Forelimb muscle (tissue), 1 donor: ENCODE measurements around the gene GALNT1. TPM values are rescaled to one million over a fixed set of nuclear protein-coding genes. Genes with fewer than 3 reads are reported as not detected.

Experiments
- DNase-seq: peaks from one replicate; pipeline ENCODE4 v3.0.0-alpha.2; 2013; ENCODE audit warnings: low read depth
- polyA plus RNA-seq: library from polyadenylated mRNA; unstranded; fragments of 120-200 nt; gene quantifications from one replicate; pipeline ENCODE4 v1.2.1, GENCODE V29; 2013; ENCODE audit not compliant: insufficient read length

Gene GALNT1
- polyA plus RNA-seq, 1 donor: 86.0 TPM

DNA sequence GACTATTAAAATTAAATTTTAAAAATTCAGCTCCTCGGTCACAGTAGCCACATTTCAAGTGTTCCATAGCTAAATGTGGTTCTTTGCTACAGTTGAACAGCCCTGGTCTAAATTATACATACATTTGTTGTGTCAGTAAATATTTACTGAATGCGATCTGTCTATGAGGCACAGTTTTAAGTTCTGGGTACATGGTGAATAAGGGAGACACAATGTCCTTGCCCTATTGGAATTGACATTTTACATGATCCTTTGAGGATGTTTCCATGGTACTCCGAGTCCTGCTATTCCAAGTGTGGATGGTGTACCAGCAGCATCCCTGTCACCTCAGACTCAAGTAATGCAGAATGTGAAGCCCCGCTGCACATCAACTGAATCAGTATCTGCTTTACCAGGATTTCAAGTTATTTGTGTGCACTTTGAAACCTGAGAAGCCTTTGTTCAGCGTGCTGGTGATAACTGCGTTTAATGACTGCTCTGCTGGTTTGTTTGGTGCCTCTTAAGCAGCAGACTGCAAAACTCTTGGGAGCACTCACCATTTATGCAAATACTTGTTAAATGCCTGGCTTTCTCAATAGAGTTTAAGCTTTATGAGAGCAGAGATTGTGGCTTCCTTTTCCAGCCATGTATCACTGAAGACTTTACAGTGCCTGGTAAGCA lies 1.5 kb downstream of the GALNT1 start:
- DNase-seq: no peak

DNA sequence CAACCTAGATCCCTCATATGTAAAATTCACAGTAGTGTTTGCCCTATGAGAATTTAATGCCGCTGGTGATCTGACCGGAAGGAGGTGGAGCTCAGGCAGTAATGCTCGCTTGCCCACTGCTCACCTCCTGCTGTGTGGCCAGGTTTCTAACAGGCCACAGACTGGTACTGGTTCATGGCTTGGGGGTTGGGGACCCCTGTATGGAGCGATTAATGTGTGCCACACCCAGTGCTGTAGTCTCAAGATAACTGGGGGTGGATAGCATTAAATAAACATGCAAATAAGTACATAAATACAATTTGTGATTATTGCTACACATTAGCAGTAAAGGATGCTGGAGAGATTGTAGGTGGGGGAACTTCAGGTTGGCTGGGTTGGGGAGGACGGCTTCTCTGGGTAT lies 3.2 kb downstream of the GALNT1 start:
- no peak for DNase-seq

DNA sequence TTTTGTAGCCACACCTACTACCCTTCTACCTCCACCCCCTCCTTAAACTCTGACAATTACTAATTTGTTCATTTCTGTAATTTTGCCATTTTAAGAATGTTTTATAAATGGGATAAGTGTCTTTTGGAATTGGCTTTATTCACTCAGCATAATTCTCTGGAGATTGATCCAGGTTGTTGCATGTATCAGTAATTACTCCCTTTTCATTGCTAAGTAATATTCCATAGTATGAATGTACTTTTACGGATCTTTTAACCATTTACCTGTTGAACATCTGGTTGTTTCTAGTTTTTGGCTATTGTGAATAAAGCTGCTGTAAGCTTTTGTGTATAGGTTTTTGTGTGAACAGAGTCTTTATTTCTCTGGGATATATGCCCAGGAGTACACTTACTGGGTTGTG lies 4.1 kb downstream of the GALNT1 start:
- no peak for DNase-seq

DNA sequence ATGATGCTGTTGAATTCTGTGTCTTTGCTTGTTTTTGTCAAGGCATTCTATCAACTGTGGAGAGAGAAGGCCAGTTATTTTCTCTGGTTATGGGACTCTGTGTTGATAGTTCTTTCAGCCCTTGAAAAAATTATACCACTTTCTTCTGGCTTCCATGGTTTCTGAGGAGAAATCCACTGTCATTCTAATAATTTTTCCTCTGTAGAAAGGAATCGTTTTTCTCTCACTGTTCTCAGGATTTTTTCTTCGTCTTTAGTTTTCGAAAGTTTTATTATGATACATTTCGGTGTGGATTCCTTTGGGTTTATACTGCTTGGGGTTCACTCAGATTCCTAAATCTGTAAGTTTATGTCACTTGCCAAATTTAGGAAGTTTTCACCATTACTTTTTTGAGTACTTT lies 6.6 kb downstream of the GALNT1 start:
- DNase-seq: no peak

DNA sequence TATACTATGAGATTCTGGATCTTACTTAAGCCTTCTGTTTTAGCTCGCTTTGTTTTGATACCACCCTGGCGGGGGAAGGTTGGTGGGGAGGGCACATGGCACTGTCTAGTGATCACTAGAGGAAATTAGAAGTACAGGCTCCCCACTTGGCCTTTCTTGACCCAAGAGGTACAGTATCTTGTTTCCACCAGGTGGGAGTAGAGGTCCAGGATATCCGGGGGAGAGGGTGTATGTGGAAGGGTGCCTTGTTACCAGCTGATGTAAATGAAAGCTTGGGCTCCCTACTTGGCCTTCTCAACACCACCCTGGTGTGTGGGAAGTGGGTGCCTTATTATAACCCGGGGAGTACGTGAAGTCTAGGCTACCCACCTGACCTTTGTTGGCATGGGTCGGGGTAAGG lies 7.5 kb downstream of the GALNT1 start:
- DNase-seq: no peak

DNA sequence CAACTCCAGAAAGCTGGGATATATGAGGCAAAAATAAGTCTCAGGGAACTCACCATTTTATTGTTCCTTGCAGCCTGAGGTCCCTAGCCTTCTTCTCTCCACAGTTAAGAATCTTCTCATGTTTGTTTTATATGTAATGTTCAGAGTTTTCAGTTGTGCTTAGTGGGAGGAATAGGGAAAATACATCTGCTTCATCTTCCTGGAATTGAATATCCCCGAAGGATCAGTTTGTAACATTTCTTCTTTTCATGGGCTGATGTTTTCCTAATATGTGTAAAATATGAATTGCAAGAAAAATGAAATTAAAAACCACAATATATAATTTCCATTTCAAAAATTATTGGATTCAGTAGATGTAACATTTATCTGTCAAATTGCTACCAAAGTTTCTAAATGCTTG lies 8.0 kb downstream of the GALNT1 start:
- DNase-seq: no peak

DNA sequence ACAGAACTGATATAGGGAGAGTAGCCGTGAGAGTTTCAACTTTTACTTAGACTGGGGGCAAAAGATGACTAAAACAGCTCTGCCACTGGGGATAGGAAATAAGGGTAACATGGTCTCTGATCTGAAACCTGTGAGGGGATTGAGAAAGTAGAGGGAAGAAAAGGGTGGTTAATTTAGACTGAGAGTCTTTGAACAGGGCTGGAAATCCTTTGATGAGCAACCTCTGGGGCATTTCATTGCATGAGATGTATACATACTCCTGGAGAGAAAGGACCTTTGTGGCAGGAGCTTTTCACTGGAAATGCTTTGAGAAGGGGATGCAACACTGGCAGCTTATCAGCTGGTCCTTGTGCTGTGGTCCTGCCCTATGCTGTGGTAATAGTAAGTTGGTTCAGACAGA lies 9.4 kb downstream of the GALNT1 start:
- DNase-seq: no peak

DNA sequence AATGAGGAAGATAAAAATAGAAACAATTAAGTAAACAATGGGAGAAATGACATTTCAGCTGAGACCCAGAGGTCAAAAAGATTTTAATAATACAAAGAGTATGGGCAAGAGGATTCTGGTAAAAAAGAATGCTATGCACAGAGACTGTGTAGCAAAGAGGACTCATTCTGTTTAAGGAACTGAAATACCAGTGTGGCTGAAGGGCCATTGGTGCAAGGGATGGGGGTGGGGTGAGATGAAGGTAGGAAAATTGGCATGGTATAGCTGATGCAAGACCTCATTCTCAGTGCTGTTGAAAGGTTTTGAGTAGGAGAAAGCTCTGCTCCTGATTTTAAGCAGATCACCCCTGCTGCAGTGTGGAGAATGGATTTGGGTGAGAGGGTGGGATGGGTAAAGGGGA lies 10.8 kb downstream of the GALNT1 start:
- no peak for DNase-seq

DNA sequence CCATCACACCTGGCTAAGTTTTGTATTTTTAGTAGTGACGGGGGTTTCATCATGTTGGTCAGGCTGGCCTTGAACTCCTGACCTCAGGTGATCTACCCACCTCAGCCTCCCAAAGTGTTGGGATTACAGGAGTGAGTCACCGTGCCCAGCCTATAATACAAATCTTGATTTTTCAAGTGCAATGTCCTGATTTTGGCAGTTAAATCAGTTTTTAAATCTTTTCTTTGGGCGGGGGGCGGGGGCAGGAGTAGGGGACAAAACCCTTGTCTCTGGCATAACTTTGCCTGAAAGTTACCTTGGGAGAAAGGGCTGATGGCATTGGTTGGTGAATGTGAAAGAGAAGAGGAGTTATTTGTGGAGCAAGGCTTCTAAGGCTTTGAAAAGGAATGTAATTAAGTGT lies 12.3 kb downstream of the GALNT1 start:
- no peak for DNase-seq

DNA sequence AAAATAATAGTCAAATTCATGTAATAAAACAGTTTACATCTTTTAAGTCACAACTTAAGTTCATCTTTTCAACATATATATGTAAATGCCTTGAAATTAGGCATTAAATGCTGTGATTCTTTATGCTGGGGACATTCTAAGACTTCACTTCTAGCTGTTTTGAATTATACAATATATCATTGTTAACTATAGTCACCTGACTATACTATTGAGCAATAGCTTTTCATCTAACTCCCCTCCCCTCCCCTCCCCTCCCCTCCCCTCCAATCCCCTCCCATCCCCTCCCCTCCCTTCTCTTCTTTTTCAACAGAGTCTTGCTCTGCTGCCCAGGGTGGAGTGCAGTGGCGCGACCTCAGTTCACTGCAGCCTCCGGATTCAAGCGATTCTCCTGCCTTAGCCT lies 16.2 kb downstream of the GALNT1 start:
- no peak for DNase-seq

DNA sequence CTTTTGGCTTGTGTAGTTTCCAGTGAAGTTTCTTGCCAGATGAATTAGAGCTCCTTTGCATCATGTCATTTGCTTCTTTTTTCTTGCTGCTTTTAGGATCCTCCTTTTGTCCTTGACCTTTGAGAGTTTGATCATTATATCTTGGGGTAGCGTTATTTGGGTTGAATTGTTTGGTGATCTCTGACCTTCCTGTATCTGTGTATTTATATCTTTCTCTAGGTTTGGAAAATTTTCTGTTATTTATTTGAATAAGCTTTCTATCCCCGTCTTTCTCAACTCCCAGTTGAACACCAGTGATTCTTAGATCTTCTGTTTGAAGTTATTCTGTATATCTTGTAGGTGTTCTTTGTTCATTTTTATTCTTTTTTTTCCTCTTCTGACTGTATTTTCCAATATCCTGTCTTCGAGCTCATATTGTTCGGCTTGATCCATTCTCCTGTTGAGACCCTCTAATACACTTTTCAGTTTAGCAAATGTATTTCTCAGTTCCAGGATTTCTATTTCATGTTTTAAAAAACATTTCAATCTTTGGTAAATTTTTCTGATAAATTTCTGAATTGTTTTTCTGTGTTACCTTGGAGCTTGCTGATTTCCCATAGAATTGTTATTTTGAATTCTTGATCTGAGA lies 20.8 kb downstream of the GALNT1 start:
- no peak for DNase-seq

DNA sequence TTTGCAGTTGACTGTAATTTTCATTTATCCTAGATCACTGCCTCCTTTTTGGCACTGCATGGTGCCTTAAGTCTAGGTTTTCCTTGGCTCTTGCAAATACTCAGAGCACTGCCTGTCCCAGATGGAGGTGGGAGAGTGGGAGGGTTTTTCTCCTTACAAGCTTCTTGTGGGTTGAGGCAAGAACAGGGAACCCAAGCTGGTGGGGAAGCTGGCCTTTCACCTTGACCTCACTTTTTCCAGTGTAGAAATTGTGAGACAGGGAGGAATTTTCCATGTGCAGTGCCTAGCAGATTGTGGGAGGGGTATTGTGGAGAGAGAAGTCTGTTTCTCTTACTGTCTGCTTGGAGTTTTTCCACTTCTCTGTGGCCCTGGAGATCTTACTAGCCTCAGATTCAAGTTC lies 21.5 kb downstream of the GALNT1 start:
- no peak for DNase-seq

DNA sequence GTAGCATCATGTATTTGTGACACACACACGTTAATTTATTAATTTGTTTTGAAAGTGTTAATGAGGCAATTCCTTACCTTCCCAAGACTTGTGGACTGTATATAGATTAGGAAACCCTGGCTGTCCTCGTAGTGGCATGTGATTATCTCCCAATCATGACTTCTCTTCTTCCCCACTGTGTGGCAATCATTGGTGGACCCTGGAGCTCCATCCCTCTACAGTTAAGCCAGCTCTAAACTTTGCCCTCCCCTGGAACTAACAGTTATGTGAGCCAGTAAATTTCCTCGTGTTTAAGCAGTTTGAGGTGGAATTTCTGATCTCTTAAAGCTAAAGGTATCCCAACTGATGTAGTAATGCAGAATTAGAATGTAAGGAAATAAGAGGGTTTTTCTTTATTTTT lies 22.0 kb downstream of the GALNT1 start:
- no peak for DNase-seq

DNA sequence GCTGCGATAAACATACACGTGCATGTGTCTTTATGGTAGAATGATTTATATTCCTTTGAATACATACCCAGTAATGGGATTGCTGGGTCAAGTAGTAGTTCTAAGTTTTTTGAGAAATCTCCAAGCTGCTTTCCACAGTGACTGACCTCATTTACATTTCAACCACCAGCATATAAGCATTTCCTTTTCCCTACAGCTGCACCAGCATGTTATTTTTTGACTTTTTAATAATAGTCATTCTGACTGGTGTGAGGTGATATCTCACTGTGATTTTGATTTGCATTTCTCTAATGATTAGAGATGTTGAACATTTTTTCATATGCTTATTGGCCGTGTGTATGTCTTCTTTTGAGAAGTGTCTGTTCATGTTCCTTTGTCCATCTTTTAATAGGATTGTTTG lies 22.8 kb downstream of the GALNT1 start:
- no peak for DNase-seq

DNA sequence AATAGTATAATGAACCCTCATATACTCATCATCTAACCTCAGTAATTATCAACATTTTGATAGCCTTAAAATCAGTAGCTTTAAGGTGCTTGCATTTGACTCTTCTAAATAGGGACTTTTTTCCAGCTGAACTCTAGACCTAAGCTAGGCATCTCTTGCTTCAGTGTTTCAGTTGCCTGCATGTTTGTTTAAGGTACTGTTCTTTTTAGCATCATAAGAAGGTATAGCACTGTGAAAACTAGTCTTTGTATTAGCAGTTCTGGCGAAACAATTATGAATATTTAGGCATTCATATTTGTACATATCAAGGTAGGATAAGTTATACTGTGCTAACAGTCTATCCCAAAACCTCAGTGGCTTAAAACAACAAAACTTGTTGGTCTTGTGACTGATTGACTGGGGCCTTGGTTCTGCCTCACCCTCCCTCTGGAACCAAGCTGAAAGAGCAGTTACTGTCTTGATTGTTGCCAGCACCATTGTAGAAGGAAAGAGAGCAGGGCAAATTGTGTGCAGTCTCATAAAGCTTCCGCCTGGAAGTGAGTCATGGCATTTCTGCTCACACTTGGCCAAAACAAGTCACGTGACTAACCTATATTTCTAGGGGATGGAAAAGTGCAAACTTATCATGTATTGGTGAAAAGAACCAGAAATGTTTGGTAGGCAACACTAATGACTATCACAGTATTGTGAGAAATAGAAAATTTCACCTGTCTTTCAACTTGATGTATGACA lies 24.3 kb downstream of the GALNT1 start:
- DNase-seq: no peak

DNA sequence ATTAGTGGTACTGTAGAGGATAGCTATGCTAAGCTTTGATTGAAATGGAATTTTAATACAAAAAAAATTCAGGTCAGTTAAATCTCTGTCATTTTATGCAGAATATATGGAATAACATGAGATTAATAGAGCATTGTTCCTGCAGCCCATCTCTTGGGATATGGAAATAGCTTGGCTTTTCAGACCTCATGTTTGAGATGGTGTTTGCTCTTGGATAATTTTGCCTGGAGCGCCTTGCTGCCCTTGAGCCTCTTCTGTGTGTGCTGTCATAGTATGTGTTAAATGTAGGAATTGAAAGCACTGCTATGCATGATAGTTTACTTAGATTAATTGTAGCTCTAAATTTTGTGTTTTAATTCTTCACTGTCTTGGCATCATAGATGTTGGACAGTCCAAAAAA lies 27.7 kb downstream of the GALNT1 start:
- no peak for DNase-seq

DNA sequence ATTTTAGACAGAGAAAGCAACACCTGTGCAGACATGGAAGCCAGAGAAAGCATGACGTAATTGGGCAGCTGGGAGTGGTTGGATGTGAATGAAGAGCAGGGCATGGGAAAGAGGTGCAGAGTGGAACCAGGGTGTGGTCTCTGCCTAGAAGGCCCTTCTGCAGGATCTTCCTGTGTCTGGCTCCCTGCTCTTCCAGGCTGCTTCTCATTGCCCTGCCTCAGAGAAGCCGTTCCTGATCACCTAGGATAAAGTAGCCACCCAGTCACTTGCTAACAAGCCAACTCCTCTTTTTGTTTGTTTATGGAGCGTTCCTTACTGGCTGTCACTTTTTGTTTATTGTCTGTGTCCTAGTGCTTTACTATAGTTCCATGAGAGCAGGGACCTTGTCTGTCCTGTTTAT lies 28.5 kb downstream of the GALNT1 start:
- no peak for DNase-seq

DNA sequence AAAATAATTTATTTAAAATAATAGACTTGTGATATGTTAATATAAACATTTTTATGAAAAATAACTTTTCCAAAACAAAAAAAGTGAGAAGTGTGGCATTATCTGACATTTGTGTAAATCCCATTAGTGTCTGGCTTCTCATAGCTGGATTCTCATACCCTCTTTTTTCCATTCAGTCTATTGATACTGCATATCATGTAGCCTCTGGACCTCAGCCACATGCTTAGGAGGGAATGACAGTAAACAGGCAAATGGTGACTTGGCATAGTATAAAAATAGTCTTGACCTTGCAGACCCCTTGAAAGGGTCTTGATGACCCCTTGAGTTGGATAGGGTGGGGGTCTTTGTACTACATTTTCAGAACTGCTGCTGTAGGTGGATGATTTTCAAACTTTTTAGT lies 29.2 kb downstream of the GALNT1 start:
- no peak for DNase-seq

DNA sequence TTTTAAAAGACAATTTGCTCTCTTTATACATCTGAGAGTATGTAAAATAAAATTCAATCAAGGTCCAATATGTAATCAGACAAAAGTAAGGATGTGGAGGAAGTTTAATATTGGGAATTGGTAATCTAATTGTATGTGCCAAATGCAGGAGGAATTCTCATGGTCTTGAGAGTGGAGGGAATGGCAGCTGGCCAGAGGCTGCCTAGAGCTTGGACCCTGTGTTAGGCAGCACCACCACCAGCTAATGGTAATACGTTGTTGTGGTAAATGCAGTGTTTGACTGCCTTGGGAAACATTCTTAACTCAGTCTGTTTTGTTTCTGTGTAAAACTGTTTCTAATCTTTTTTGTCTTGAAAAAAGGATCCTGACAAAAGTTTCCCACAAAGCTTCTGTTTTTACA lies 30.0 kb downstream of the GALNT1 start:
- no peak for DNase-seq

DNA sequence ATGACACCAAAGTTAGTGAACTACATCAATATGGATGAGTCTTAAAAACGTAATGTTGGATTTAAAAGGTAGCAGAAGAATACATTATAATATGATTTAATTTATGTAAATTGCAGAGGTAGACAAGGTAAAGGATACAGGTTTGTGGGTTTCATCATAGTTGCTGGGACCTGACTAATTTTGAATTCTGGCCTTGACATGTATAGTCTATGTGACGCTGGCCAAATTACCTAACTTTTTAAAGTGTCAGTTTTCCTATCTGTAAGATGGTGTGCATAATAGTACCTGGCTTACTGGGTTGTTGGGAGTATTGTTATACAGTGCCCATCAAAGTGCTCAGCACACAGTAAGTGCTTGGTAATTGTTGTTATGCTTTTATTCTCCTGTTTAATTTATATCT lies 34.5 kb downstream of the GALNT1 start:
- no peak for DNase-seq

DNA sequence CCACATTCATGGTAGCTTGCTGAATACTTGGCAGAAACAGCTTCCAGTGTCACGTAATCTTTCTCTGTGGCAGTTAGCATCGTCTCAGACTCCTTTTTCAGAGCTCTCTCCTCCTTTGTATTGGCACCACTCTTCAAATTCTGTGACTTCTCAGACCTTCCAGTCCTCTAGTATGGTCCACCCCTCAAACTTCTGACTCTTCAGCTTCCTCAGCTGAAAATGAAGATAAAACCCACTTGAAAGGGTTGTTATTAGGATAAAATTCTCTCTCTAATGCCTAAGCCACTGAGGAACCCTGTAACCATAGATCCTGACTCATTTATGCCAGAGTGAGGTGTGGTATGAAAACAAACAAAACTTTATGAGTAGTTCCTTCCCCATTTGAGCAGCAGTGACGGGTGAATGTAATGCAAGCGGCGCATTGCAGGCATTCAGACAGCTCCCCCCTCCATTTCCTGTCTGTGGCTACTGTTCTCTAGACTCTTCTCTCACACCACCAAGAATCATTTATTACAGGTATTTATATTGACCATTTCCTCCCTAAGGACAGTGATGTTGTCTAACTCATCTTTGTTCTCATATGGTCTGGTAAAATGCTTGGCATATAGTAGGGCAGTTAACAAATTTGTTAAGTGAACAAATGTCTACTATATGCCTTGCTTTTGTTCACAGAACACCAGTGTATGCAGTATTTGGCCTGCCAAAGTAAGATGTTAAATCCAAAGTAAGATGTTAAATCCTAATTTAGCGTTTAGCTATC lies 35.3 kb downstream of the GALNT1 start:
- DNase-seq: no peak

DNA sequence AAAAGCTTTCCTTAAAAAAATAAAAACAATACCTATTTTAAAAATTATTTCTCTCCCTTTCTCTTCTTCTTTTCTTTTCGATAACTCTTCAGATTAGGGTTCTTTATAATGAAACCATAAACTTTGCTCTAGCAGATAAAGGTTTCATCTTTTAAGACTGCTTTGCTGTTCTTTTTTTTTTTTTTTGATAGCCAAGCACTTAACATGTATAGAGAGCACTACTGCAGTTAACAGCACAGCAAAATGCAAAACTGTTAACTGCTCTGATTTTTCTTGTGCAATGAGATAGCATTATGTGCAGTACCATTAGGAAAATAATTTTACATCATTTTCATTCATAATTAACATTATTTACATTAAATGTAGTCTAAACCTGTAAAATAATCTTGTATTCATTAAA lies 36.3 kb downstream of the GALNT1 start:
- no peak for DNase-seq

DNA sequence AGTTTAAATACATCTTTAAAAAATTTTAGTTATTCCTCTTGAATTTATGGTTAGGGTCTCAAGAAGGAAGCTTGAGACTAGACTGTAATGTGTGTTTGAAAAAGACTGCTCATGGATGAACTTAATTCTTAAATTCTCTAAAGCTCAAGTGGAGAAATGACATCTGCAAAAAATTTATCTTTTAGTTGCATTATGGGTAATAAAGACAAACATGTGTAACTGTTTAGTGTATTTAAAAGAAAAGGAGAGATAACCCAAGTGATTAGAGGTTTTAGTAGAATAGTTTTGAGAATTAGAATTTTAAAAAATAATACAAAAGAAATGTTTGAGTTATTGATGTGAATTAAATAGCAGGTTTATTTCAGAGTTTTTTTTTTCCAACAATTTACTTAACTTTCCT lies 36.7 kb downstream of the GALNT1 start:
- DNase-seq: no peak
